AG09319 (cell line): ENCODE measurements around the gene BCAS4.

ENCODE experiments used
- DNase-seq: peaks from one replicate; pipeline ENCODE4 v3.0.0-alpha.2; 2010; ENCODE audit warnings: low read depth; ENCODE audit errors: extremely low read depth
- TF ChIP-seq, protein P1 (sequence below): IDR thresholded peaks from 2 replicates; pipeline ENCODE4 v1.5.1; 2011; ENCODE audit warnings: low read depth, mild to moderate bottlenecking, inconsistent platforms, low read length, moderate library complexity

BCAS4 gene

DNA sequence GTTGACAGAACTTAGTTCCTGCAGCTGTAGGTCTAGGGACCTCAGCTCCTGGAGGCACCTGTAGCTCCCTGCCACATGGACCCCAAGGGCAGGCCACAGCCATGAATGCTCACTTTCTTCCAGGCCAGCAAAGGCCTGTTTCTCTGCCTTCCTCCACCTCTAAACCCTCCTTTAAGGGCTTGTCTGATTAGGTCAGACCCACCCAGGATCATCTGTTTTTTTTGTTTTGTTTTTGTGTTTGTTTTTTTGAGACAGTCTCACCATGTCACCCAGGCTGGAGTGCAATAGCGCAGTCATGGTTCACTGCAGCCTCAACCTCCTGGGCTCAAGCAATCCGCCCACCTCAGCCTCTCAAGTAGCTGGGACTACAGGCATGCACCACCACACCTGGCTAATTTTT, 11.5 kb upstream of the BCAS4 start:
- TF ChIP-seq, protein P1, sequence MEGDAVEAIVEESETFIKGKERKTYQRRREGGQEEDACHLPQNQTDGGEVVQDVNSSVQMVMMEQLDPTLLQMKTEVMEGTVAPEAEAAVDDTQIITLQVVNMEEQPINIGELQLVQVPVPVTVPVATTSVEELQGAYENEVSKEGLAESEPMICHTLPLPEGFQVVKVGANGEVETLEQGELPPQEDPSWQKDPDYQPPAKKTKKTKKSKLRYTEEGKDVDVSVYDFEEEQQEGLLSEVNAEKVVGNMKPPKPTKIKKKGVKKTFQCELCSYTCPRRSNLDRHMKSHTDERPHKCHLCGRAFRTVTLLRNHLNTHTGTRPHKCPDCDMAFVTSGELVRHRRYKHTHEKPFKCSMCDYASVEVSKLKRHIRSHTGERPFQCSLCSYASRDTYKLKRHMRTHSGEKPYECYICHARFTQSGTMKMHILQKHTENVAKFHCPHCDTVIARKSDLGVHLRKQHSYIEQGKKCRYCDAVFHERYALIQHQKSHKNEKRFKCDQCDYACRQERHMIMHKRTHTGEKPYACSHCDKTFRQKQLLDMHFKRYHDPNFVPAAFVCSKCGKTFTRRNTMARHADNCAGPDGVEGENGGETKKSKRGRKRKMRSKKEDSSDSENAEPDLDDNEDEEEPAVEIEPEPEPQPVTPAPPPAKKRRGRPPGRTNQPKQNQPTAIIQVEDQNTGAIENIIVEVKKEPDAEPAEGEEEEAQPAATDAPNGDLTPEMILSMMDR = no peak
- DNase-seq = no peak

DNA sequence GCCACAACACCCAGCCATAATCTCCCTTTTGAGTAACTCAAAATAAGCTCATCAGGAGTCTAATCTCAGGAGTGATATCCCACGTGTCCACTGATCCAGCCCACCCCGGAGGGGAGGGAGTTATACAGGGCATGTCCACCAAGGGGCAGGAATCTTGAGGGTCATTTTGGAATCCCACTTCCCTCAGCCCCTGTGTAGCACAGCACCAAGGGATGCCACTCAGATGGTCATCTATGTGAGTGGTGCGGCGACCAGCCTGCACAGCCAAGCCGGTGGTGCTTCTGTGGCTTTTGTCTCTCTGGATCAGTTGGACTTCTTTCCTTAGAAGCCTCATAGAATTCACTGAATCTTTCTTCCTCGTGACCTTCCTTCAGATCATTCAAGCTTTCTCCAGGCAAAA, 11.0 kb upstream of the BCAS4 start:
- TF ChIP-seq, protein P1 = no peak

DNA sequence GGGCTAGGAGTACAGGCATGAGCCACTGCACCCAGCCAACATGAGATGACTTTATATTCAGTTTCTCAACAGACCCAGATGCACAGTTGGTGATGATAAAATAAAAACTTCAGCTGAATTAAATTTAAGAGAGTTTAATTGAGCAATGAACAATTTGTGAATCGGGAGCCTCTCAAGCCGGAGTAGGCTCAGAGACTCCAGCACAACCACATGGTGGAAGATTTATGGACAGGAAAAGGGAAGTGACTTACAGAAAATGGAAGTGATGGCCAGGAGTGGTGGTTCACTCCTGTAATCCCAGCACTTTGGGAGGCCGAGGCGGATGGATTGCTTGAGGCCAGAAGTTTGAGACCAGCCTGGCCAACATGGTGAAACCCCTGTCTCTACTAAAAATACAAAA, 10.4 kb upstream of the BCAS4 start:
- TF ChIP-seq, protein P1 = no peak
- DNase-seq = no peak

More for the DNA sequence above, 11.0 kb upstream of the BCAS4 start:
- no peak for DNase-seq

DNA sequence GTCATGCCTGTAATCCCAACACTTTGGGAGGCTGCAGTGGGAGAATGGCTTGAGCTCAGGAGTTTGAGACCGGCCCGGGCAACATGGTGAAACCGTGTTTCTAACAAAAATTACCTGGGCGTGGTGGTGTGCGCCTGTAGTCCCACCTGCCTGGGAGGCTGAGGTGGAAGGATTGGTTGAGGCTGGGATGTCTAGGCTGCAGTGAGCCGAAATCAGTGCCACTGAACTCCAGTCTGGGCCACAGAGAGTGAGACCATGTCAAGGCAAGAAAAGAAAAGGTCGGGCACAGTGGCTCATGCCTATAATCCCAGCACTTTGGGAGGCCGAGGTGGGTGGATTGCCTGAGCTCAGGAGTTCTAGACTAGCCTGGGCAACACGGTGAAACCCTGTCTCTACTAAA, 8.2 kb upstream of the BCAS4 start:
- DNase-seq = no peak
- TF ChIP-seq, protein P1 = no peak

DNA sequence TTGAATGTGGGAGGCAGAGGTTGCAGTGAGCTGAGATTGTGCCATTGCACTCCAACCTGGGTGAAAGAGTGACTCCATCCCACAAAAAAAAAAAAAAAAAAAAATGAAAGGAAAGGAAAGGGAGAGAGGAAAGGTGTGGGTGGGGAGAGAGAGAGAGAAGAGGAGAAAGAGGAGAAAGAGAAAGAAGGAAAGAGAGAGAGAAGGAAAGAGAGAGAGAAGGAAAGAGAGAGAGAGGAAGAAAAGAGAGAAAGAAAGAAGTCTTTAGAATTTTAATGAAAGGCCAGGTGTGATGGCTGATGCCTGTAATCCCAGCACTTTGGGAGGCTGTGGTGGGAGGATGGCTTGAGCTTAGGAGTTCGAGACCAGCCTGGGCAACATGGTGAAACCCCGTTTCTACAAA, 7.7 kb upstream of the BCAS4 start:
- TF ChIP-seq, protein P1 = no peak
- DNase-seq = no peak

DNA sequence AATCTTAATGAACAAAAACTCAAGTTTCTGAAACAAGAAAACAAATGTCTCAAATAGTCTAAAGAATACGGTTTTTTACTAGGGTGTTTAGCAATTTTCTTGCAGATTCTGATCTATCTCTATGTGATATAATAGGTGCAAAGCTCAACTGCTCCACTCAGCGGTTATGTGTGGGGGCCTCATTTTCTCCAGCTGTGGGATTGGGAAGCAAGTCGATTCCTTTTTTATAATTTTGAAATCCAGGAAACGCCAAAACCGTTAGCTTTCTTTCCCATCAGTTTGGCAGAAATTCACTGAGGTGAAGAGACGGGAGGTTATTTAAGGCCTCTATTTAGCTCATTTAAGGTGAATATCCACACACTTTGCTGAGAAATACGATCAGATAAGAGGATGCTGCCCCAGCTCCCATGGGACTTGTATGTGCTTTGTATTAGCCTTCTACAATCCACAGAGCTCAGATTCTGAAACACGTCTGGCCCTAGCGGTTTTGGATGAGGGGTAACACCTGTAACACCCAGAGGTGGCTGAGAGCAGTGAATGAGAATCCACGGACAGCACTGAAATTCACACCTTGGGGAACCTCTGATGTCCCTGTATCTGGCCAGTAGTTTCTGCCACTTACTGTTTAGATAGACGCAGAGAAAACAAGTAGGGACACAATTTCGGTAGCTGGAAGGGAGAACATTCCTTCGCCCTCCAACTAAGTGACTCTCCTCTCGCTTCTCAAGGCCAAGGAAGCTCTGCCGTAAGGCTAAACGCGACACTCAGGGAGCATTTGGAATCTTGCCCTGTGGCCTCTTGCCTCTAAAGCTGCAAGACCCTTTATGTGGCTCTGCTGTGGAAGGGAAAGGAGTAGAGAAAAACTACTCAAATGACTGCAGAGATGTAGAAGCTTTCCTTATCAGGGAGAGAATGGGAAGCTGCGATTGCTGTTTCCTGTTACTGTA, 6.5 kb upstream of the BCAS4 start:
- DNase-seq = peak; percentile 49

More for the DNA sequence above, 6.5 kb upstream of the BCAS4 start:
- TF ChIP-seq, protein P1 = peak; percentile 80
